Spleen (tissue), 11 donors: ENCODE measurements around the gene BUB1B. TPM values are rescaled to one million over a fixed set of nuclear protein-coding genes. Genes with fewer than 3 reads are reported as not detected.
A peak's percentile ranks its signal among the peaks of the same experiment; 100 is the strongest.

ENCODE experiments used
- DNase-seq: peaks from one replicate; pipeline ENCODE4 v3.0.0-alpha.2; 2020
- H3K27ac ChIP-seq, 8 donors: fragments of 200-600 bp; sonication (generic) in 7 of 8; 1 replicate in 4 of 8; 2 replicates in 4 of 8; pipeline versions ENCODE4 v1.5.0 to v1.8.0; 2016 to 2021; ENCODE audit warnings: inconsistent platforms in 4 of 8, mild to moderate bottlenecking in 4 of 8, moderate library complexity in 1 of 8
- H3K27me3 ChIP-seq, 7 donors: fragments of 200-600 bp; sonication (generic) in 6 of 7; replicated peaks in 1 of 7; 1 replicate in 4 of 7; 2 replicates in 3 of 7; pipeline versions ENCODE4 v1.5.0 to v1.8.0; 2016 to 2021; ENCODE audit warnings: inconsistent platforms in 3 of 7, mild to moderate bottlenecking in 1 of 7
- H3K36me3 ChIP-seq, 6 donors: fragments of 200-600 bp; sonication (generic) in 5 of 6; 1 replicate in 4 of 6; 2 replicates in 2 of 6; pipeline versions ENCODE4 v1.5.0 to v1.8.0; 2016 to 2021; ENCODE audit warnings: inconsistent platforms in 2 of 6
- H3K4me1 ChIP-seq, 6 donors: fragments of 200-600 bp; sonication (generic) in 5 of 6; 1 replicate in 3 of 6; 2 replicates in 3 of 6; pipeline versions ENCODE4 v1.5.0 to v1.8.0; 2016 to 2021; ENCODE audit warnings: inconsistent platforms in 3 of 6
- H3K4me3 ChIP-seq, 8 donors: fragments of 200-600 bp; sonication (generic) in 7 of 8; 1 replicate in 4 of 8; 2 replicates in 4 of 8; pipeline versions ENCODE4 v1.5.0 to v1.8.0; 2016 to 2021; ENCODE audit warnings: inconsistent platforms in 4 of 8, mild to moderate bottlenecking in 4 of 8, moderate library complexity in 2 of 8
- H3K9me3 ChIP-seq, 8 donors: fragments of 200-600 bp; sonication (generic) in 7 of 8; 1 replicate in 4 of 8; 2 replicates in 4 of 8; pipeline versions ENCODE4 v1.5.0 to v1.8.0; 2016 to 2021; ENCODE audit warnings: inconsistent platforms in 4 of 8
- CTCF ChIP-seq, 11 experiments: fragments of 200-600 bp in 7 of 11; fragments of 450-650 bp in 4 of 11; sonication (generic) in 4 of 11; IDR thresholded peaks in 8 of 11; conservative IDR thresholded peaks in 3 of 11; 1 replicate in 7 of 11; 2 replicates in 4 of 11; pipeline versions ENCODE4 v1.4.0 to v1.8.0; 2016 to 2021; ENCODE audit warnings: antibody characterized with exemption in 11 of 11, inconsistent platforms in 4 of 11, mild to moderate bottlenecking in 1 of 11
- POLR2A ChIP-seq, 3 donors: fragments of 450-650 bp; IDR thresholded peaks; one replicate each; pipeline ENCODE4 v1.5.1; 2017; ENCODE audit warnings: antibody characterized with exemption in 3 of 3, mild to moderate bottlenecking in 1 of 3
- POLR2AphosphoS5 ChIP-seq, 3 donors: sonication (generic); formaldehyde crosslinking; IDR thresholded peaks; one replicate each; pipeline ENCODE4 v1.5.1; 2017; ENCODE audit warnings: antibody characterized with exemption in 3 of 3
- WGBS, 5 donors: extraction: QIAGEN DNeasy Blood & Tissue Kit in 3 of 5; methylation state at CpG; one replicate each; pipeline versions ENCODE4 v1.1.5 to v1.1.7; 2013 to 2018; 5-methylcytosine and 5-hydroxymethylcytosine counted together
- intact Hi-C: fragments of 100-400 bp; cut with DNase I; formaldehyde crosslinking; loops from one replicate; pipeline ENCODE4 v1.15.0; 2023; ENCODE audit warnings: low total_unique reads
- polyA plus RNA-seq, 3 donors: library from polyadenylated mRNA; stranded (reverse); fragments of 200-250 nt; gene quantifications; one replicate each; pipeline ENCODE4 v1.2.1, GENCODE V29; 2013
- total RNA-seq, 7 donors: library from RNA; depleted of rRNA in 3 of 7; stranded (reverse); fragments of >200 nt in 3 of 7; fragmentation: NEBNext Ultra II Directional in 4 of 7; extraction: Animal tissue kit (Norgen Biotek cat#: 25700) in 4 of 7; gene quantifications; one replicate each; pipeline versions ENCODE4 v1.1.0 to v1.2.1, GENCODE V29; 2016 to 2021
- donor health status: healthy with polysubstance abuse.
- donor health status: DM: no; HTN: no; CAD: no; lungs with moderate emphysema.
- donor health status: DM: no; HTN: no; CAD: no.
- donor health status: Bipolar disorder and iron deficiency.
- donor health status: healthy.
- donor health status: DM: no; HTN: no; CAD: no.
- donor health status: DM: yes; HTN: yes; CAD: no.

BUB1B gene
- total and polyA plus RNA-seq, 10 donors: 1.2 to 11.8 (median 6.3) TPM

GRCh38 chr15:40232625-40233070 lies 71.8 kb downstream of the BUB1B start:
- H3K9me3 ChIP-seq: no peaks in the 10 kb centered on the region
- no peak for DNase-seq
- intact Hi-C loops: no loop called here
- 59 to 87% (median 74%) methylated on average over 6 to 7 of the region's 7 CpGs for WGBS, 5 donors
- no peaks in the 10 kb centered on the region for H3K27me3 ChIP-seq
- H3K4me1 ChIP-seq: peaks cover 3 to 25% (median 14%) of the 10 kb centered on the region in 6 donors
- TF ChIP-seq CTCF (IDR thresholded peaks at IDR 0.05 in 8 of 11, conservative IDR thresholded peaks at IDR 0.05 in 3 of 11) (no peak), POLR2AphosphoS5 (IDR thresholded peaks at IDR 0.05) (no peak), POLR2A (IDR thresholded peaks at IDR 0.05) (no peak)
- no peak overlapping the region for H3K4me3 ChIP-seq
- H3K36me3 ChIP-seq: peaks cover 0 to 9% (median 0%) of the 10 kb centered on the region in 6 donors
- no peak overlapping the region for H3K27ac ChIP-seq

- TF ChIP-seq POLR2A (IDR thresholded peaks at IDR 0.05) (no peak), CTCF (IDR thresholded peaks at IDR 0.05 in 8 of 11, conservative IDR thresholded peaks at IDR 0.05 in 3 of 11) (no peak)
- DNase-seq: no peak
- Histone ChIP-seq H3K4me1 (peaks cover 3 to 33% (median 19%) of the 10 kb centered on the region in 6 donors), H3K27ac (no peak overlapping the region), H3K4me3 (no peak overlapping the region), H3K36me3 (peaks cover 0 to 9% (median 0%) of the 10 kb centered on the region in 6 donors), H3K9me3 (no peaks in the 10 kb centered on the region), H3K27me3 (peaks cover 0 to 12% (median 2%) of the 10 kb centered on the region in 7 donors)
- WGBS, 5 donors: 80 to 88% (median 85%) methylated on average over 11 of the region's 11 CpGs
- intact Hi-C loops: no loop called here
These were observed 73.1 kb downstream of the BUB1B start for GRCh38 chr15:40233727-40234577.

GRCh38 chr15:40234783-40235182 lies 73.9 kb downstream of the BUB1B start:
- no peak for DNase-seq
- Histone ChIP-seq H3K4me1 (peaks cover 3 to 40% (median 25%) of the 10 kb centered on the region in 6 donors), H3K36me3 (peaks cover 0 to 2% (median 0%) of the 10 kb centered on the region in 6 donors), H3K4me3 (peak overlapping the region in 1 of 8 donors; percentile 19), H3K27ac (peak overlapping the region in 6 of 8 donors; percentile 8 to 73 (median 56)), H3K27me3 (peaks cover 0 to 20% (median 10%) of the 10 kb centered on the region in 7 donors), H3K9me3 (no peaks in the 10 kb centered on the region)
- intact Hi-C loops: no loop called here
- 47 to 72% (median 61%) methylated on average over 3 to 4 of the region's 4 CpGs for WGBS, 5 donors
- no peak for TF ChIP-seq POLR2AphosphoS5 (IDR thresholded peaks at IDR 0.05)

- peak overlapping the region in 7 of 8 donors; percentile 8 to 73 (median 48) for H3K27ac ChIP-seq
- no peaks in the 10 kb centered on the region for H3K9me3 ChIP-seq
- TF ChIP-seq POLR2A (IDR thresholded peaks at IDR 0.05) (no peak), CTCF (IDR thresholded peaks at IDR 0.05 in 8 of 11, conservative IDR thresholded peaks at IDR 0.05 in 3 of 11) (no peak)
- 33 to 57% (median 43%) methylated on average over 4 of the region's 4 CpGs for WGBS, 5 donors
- no peak for DNase-seq
- H3K36me3 ChIP-seq: no peaks in the 10 kb centered on the region
- H3K27me3 ChIP-seq: peaks cover 0 to 26% (median 11%) of the 10 kb centered on the region in 7 donors
- intact Hi-C loops: no loop called here
- peak overlapping the region in 1 of 8 donors; percentile 19 for H3K4me3 ChIP-seq
- H3K4me1 ChIP-seq: peaks cover 3 to 40% (median 25%) of the 10 kb centered on the region in 6 donors
These were observed 74.5 kb downstream of the BUB1B start for GRCh38 chr15:40235201-40235885.
